HG02943 (cell line): ENCODE data around the gene PLB1.
"Not testable (repeated sequence)": the region's sequence is repeated elsewhere in the genome, so short reads cannot be mapped to it uniquely, and the experiment has no call there.

ENCODE experiments used
- ATAC-seq: cut with Tn5 transposase; IDR thresholded peaks from one replicate; pipeline ENCODE4 v1.9.1; 2021; ENCODE audit warnings: mild to moderate bottlenecking, low read depth, moderate library complexity; ENCODE audit not compliant: unreplicated experiment

The PLB1 gene

GRCh38 chr2:28656937-28657615, 161.2 kb downstream of the PLB1 start:
- ATAC-seq: no peak

GRCh38 chr2:28658369-28658768, 162.5 kb downstream of the PLB1 start:
- no peak for ATAC-seq

GRCh38 chr2:28659127-28659526, 163.3 kb downstream of the PLB1 start:
- no peak for ATAC-seq

GRCh38 chr2:28661589-28662001, 165.7 kb downstream of the PLB1 start:
- ATAC-seq: no peak

GRCh38 chr2:28662044-28662443, 166.2 kb downstream of the PLB1 start:
- ATAC-seq: no peak

- ATAC-seq: no peak
Observed at GRCh38 chr2:28662468-28663181, 166.8 kb downstream of the PLB1 start.

GRCh38 chr2:28663359-28663758, 167.5 kb downstream of the PLB1 start:
- no peak for ATAC-seq

- no peak for ATAC-seq
Observed at GRCh38 chr2:28664120-28664842, 168.4 kb downstream of the PLB1 start.

- ATAC-seq: no peak
Observed at GRCh38 chr2:28665041-28665704, 169.3 kb downstream of the PLB1 start.

GRCh38 chr2:28665811-28666377, 170.0 kb downstream of the PLB1 start:
- ATAC-seq: not testable (repeated sequence)

GRCh38 chr2:28666496-28667184, 170.8 kb downstream of the PLB1 start:
- ATAC-seq: no peak

GRCh38 chr2:28667261-28667660, 171.4 kb downstream of the PLB1 start:
- ATAC-seq: no peak

GRCh38 chr2:28668106-28668814, 172.4 kb downstream of the PLB1 start:
- no peak for ATAC-seq

GRCh38 chr2:28668880-28669279, 173.0 kb downstream of the PLB1 start:
- no peak for ATAC-seq

GRCh38 chr2:28670856-28671255, 175.0 kb downstream of the PLB1 start:
- ATAC-seq: no peak

- no peak for ATAC-seq
Observed at GRCh38 chr2:28673338-28673737, 177.5 kb downstream of the PLB1 start.

- no peak for ATAC-seq
Observed at GRCh38 chr2:28674062-28674712, 178.3 kb downstream of the PLB1 start.

GRCh38 chr2:28674713-28675068, 178.8 kb downstream of the PLB1 start:
- no peak for ATAC-seq
